Measurements from ENCODE around the gene ZNF575. TPM values are rescaled to one million over a fixed set of nuclear protein-coding genes. Genes with fewer than 3 reads are reported as not detected.
A peak's percentile ranks its signal among the peaks of the same experiment; 100 is the strongest.

ZNF575 gene
- polyA plus RNA-seq, 1 donor (not counting 4 experiments of a cell fraction or from before 2014, with no cell fraction given): 0.05 TPM

DNA sequence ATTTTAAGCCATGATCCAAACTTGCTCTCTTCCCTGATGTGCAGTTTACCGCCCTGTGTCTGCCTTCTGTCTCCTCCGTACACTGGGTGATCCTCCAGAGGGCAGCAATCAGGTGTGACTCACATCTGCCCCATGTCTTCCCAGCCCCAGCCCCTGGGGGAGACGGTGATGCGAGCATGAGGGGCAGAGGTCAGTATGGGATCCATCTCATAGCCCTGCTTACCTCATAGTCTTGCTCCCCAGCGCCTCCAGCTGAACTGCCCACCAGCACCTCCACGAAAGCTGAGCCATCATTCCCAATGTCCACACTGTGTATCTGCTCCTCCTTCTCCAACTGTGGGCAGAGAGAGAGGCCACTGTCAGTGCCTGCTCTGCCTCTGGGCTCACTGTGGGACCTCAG, 27.7 kb downstream of the ZNF575 start:
- Histone ChIP-seq H3K27ac (ENCODE audit: control insufficient read depth, insufficient read depth, low read length) (no peak overlapping the region), H4K20me1 (ENCODE audit: control insufficient read depth, extremely low read depth, insufficient read depth, low read length) (no peaks in the 10 kb centered on the region), H3K4me1 (ENCODE audit: control insufficient read depth, extremely low read depth, insufficient read depth, low read length) (no peaks in the 10 kb centered on the region), H3K79me2 (ENCODE audit: control insufficient read depth, insufficient read depth, low read length) (no peaks in the 10 kb centered on the region), H2AFZ (ENCODE audit: control insufficient read depth, low read length) (no peak overlapping the region), H3K9me1 (ENCODE audit: control insufficient read depth, extremely low read depth, insufficient read depth, low read length) (no peaks in the 10 kb centered on the region), H3K4me2 (ENCODE audit: control insufficient read depth, extremely low read depth, insufficient read depth, low read depth, low read length) (no peak overlapping the region), H3K36me3 (ENCODE audit: control insufficient read depth in 2 of 2, extremely low read depth in 1 of 2, insufficient read depth in 2 of 2, low read length in 2 of 2) (peaks cover 1 to 9% of the 10 kb centered on the region in 2 experiments), H3K9ac (ENCODE audit: control insufficient read depth, extremely low read depth, insufficient read depth, low read length) (no peak overlapping the region), H3K9me3 (ENCODE audit: control insufficient read depth, low read depth, low read length) (no peaks in the 10 kb centered on the region), H3K27me3 (ENCODE audit: control insufficient read depth, extremely low read depth, insufficient read depth, low read length) (no peaks in the 10 kb centered on the region), H3K4me3 (ENCODE audit: control insufficient read depth in 2 of 3, extremely low read depth in 1 of 3, insufficient read depth in 2 of 3, low read depth in 1 of 3, low read length in 3 of 3) (no peak overlapping the region)
- FAIRE-seq (no peak), DNase-seq (ENCODE audit: low read depth, low spot score) (no peak)
- dilution Hi-C loops (cut with MboI; ENCODE audit: extremely low pct_ligation_motif_present, low sequenced_read_pairs): no loop called here
- no peak for TF ChIP-seq EZH2 (IDR thresholded peaks at IDR 0.05; ENCODE audit: low read length)
- TF ChIP-seq, protein P1, sequence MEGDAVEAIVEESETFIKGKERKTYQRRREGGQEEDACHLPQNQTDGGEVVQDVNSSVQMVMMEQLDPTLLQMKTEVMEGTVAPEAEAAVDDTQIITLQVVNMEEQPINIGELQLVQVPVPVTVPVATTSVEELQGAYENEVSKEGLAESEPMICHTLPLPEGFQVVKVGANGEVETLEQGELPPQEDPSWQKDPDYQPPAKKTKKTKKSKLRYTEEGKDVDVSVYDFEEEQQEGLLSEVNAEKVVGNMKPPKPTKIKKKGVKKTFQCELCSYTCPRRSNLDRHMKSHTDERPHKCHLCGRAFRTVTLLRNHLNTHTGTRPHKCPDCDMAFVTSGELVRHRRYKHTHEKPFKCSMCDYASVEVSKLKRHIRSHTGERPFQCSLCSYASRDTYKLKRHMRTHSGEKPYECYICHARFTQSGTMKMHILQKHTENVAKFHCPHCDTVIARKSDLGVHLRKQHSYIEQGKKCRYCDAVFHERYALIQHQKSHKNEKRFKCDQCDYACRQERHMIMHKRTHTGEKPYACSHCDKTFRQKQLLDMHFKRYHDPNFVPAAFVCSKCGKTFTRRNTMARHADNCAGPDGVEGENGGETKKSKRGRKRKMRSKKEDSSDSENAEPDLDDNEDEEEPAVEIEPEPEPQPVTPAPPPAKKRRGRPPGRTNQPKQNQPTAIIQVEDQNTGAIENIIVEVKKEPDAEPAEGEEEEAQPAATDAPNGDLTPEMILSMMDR (optimal IDR thresholded peaks at IDR 0.05 in 1 of 3, IDR thresholded peaks at IDR 0.05 in 1 of 3, conservative IDR thresholded peaks at IDR 0.05 in 1 of 3; ENCODE audit: extremely low read depth in 1 of 3, insufficient read depth in 2 of 3, low read length in 3 of 3): peak in 2 of 3 experiments; percentile 24 to 50

DNA sequence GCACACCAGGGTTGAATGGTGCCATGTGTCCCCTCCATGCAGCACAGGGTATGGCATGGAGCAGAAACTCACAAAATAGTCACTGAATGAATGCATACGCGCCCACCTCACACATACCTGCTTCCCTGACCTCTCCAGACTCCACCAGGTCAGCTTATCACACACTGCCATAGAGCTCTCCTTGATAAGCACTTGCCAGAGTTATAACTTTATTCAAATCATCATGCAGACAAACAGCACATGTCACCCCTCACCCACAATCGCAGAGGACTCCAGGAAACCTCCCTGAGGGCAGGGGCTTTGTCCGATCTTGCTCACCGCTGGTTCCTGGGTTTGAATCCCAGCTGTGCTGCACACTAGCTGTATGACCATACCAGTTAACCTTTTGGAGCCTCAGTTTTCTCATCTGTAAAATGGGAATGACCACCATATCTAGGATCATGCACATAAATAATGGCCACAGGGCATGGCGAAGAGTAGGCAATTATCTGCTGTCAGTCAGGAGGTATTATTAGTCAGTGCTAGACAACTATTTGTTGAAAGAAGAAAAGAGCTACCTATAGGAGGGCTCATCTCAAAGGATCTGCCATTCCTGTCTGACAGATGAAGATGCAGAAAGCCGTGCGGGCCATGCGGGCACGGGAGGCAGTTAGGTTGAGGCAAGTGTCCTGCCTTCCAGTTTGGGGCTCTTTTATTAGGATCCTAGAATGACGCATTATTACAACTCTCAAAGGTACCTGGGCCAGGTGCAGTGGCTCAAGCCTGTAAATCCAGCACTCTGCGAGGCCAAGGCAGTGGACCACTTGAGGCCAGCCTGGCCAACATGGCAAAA, 28.4 kb downstream of the ZNF575 start:
- Histone ChIP-seq H3K27me3 (ENCODE audit: control insufficient read depth, extremely low read depth, insufficient read depth, low read length) (no peaks in the 10 kb centered on the region), H3K79me2 (ENCODE audit: control insufficient read depth, insufficient read depth, low read length) (no peaks in the 10 kb centered on the region), H3K27ac (ENCODE audit: control insufficient read depth, insufficient read depth, low read length) (no peak overlapping the region), H3K4me1 (ENCODE audit: control insufficient read depth, extremely low read depth, insufficient read depth, low read length) (no peaks in the 10 kb centered on the region), H4K20me1 (ENCODE audit: control insufficient read depth, extremely low read depth, insufficient read depth, low read length) (no peaks in the 10 kb centered on the region), H3K36me3 (ENCODE audit: control insufficient read depth in 2 of 2, extremely low read depth in 1 of 2, insufficient read depth in 2 of 2, low read length in 2 of 2) (peaks cover 1 to 3% of the 10 kb centered on the region in 2 experiments), H2AFZ (ENCODE audit: control insufficient read depth, low read length) (no peak overlapping the region), H3K9me3 (ENCODE audit: control insufficient read depth, low read depth, low read length) (no peaks in the 10 kb centered on the region), H3K4me3 (ENCODE audit: control insufficient read depth in 2 of 3, extremely low read depth in 1 of 3, insufficient read depth in 2 of 3, low read depth in 1 of 3, low read length in 3 of 3) (no peak overlapping the region), H3K9ac (ENCODE audit: control insufficient read depth, extremely low read depth, insufficient read depth, low read length) (no peak overlapping the region), H3K9me1 (ENCODE audit: control insufficient read depth, extremely low read depth, insufficient read depth, low read length) (no peaks in the 10 kb centered on the region), H3K4me2 (ENCODE audit: control insufficient read depth, extremely low read depth, insufficient read depth, low read depth, low read length) (no peak overlapping the region)
- dilution Hi-C loops (cut with MboI; ENCODE audit: extremely low pct_ligation_motif_present, low sequenced_read_pairs): no loop called here
- no peak for DNase-seq (ENCODE audit: low read depth, low spot score)
- TF ChIP-seq, protein P1 (optimal IDR thresholded peaks at IDR 0.05 in 1 of 3, IDR thresholded peaks at IDR 0.05 in 1 of 3, conservative IDR thresholded peaks at IDR 0.05 in 1 of 3; ENCODE audit: extremely low read depth in 1 of 3, insufficient read depth in 2 of 3, low read length in 3 of 3): no peak
- no peak for TF ChIP-seq EZH2 (IDR thresholded peaks at IDR 0.05; ENCODE audit: low read length)
- no peak for FAIRE-seq

Data from keratinocyte (primary cell).